Femur (tissue), 1 donor: ENCODE measurements around the gene KCNQ1.

Experiments used
- DNase-seq: peaks from one replicate; pipeline ENCODE4 v3.0.0-alpha.2; 2017

Gene KCNQ1

DNA sequence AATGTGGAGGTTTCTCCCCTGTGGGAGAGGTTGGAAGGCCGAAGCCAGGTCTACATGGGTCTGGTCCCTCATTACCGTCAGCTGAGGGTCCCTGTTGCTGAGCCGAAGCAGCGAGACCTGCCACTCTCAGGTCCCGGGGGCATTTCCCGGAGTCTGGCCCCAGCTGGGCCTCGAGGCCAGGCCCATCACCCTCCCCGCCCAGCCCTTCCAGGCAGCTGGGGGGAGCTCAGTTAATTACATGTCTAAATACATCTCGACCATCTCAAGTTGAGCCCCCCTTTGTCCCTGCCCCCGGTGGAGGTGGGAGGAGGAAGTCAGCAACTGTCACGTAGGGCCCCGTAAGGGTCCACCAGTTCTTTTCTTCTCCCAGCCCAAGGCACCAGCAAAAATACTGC, 437.2 kb downstream of the KCNQ1 start:
- no peak for DNase-seq

DNA sequence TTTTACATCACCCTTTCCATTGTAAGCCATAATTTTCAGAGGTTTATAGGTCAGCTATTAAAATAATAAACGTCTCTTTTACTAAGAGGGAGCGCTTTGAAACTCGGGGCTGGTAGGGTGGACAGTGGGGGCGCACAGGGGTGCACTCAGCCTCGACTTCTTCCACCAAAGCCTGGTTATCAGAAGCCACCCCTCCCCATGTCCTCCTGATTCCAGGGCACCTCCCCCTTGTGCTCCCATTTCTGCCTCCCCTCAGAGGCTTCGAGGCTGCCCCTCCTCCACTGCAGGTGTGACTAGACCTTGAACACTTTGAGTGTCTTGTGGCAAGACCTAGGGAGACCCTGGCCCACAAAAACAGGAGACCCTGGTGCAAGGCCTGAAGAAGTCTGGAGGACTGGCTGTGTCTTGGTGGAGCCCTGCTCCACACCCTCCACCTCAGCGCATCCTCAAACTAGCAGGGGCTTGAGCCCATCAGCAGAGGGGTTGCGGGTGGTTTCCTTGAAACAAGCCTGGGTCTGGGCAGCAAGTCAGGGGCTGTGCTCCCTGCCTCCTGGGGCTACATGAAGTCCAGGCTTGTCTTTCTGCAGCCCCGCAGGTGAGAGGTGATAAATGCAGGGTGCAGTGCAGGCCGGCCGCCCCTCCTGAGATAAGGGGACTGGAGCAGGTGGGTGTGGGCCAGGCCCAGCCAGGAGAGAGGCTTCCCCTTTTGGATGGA, 437.7 kb downstream of the KCNQ1 start:
- DNase-seq: no peak

DNA sequence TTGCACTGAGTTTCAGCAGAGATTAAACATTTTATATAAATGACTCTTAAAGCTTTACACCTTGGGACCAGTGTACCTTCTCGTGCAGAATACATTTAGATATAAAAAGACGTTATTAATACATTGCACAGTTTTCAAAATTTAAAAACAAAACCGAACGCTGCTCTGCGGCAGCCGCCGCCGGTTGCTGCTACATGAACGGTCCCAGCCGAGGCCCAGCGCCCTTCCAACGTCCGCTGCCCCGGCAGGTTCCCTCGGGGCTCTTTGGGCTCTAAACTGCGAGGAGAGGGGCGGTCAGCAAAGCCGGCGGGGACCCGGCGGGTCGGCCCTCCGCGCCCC, 438.8 kb downstream of the KCNQ1 start:
- no peak for DNase-seq

DNA sequence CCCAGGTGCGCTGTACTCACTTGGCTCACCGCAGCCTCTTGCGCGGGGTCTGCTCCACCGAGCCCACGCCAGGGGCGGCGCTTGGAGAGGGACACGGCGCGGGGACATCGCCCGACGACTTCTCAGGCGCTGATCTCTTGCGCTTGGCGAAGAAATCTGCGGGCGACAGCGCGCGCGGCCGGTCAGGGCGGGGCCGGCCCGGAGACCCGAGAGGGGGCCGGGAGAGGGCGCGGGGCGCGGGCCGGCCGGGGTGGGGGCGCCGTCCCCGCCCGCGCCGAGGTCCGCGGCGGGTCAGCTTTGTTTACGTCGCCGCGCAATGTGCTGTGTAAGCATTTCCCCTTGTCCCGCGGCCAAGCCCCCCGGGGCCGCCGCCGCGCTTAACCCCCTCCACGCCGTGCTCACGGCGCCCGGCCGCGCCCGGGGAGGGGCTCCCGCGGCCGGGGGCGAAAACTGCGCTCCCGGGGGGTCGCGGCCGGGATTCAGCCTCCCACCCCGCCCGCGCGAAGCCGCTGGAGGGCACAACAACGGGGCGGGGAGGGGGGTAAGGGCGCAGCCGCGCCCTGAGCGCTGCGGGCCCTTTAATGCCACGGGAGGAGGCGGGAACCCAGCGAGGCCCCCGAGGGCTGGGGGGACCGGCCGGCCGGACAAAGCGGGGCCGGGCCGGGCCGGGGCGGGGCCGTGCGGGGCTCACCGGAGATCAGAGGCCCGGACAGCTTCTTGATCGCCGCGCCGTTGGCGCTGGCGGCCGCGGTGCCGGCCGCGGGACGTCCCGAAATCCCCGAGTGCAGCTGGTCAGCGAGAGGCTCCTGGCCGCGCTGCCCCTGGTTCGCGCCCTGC, 439.4 kb downstream of the KCNQ1 start:
- peak; percentile 62 for DNase-seq

DNA sequence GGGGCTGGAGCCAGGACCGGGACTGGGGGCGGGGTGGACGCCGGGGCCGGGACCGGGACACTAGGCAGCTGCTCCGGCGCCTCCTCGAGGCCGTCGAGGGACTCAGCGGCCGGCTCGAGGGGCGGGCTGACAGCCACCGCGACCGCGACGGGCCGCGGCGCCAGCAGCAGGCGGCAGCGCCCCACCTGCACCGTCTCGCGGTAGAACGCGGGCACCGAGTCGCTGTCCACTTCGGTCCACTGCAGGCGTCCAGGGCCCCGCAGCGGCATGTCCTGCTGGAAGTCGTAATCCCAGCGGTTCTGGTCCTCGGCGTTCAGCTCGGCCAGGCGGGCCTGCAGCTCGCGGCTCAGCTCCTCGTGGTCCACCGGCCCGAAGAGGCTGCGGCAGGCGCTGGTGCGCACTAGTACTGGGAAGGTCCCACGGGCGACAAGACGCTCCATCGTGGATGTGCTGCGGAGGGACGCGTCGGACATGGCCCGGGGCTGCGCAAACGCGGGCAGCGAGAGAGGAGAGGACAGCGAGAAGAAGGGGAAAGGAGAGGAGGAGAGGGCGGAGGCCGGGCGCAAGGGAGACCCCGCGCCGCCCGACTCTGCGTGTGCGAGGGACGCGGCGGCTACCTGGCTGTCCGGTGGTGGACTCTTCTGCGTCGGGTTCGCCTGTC, 440.3 kb downstream of the KCNQ1 start:
- DNase-seq: peak; percentile 71

DNA sequence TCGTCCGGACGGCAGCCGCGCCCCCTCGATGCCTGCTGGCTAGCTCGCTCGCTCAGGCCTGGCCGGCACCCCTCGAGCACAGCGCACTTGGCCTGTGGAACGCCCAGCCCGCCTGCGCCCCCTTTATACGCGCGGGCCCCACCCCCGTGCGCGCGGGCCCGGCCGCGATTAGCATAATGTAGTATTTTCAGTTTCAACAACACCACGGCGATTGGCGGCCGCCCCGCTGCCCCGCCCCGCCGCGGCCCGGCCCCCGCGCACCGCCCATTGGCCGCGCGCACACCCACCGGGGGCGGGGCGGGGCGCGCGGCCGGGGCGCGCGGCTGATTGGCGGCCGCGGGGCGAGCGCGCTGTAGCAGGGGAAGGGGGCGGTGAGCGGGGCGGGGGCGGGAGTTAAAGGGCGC, 440.9 kb downstream of the KCNQ1 start, which contains the start of gene CDKN1C:
TSS of gene CDKN1C (minus strand) at position 98 of the 404 bp plus-strand sequence. CDS start 319 bp downstream, outside the sequence.
- DNase-seq: peak; percentile 96

DNA sequence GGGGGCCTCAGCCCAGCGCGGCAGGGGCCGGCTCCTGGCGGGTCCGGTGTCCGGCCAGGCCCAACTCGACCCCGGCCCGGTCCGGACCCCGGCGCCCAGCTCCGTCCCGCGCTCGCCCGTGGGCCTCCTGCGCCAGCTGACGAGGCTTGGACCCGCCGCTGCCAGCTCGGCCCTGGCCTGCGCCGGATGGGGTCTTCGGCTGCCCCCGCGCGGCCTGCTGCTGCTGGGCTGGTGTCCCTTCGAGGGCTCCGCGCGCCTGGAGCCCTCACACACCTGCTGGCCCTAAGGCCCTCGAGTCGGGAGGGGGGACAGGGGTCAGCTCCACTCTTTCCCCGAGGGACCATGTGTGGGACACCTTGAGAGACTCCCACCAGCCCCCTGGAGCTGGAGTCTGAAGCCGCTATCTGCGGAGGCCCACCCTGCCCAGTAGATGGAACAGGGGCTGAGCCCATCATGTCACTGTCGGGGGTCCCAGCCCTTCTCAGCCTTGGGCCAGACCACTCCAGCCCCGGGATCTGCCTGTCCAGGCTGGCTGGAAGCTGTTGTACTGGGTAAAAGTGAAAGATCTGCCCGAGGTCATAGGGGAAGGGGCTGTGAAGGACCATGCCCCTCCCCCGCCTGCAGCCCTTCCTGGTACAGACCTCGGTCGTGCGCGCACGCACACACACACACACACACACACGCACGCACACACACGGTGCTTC, 441.5 kb downstream of the KCNQ1 start:
- DNase-seq: peak; percentile 79

DNA sequence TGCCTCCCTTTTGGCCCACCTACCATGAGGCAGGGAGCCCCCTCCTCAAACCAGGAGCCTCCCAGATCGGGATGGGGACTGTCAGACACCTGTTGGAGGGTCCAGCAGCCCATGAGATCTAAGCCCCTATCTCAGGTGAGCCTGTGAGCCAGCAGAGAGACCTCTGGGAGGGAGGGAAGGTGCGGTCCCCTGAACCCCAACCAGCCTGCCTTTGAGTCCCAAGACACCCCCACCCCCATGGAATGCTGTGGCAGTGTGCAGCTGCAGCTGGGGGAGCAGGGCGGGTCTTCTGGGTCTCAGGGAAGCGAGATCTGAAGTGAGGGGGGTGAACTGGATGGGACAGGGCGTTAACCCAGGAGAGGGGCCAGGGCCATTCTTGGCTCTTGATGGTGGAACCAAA, 442.1 kb downstream of the KCNQ1 start:
- no peak for DNase-seq

DNA sequence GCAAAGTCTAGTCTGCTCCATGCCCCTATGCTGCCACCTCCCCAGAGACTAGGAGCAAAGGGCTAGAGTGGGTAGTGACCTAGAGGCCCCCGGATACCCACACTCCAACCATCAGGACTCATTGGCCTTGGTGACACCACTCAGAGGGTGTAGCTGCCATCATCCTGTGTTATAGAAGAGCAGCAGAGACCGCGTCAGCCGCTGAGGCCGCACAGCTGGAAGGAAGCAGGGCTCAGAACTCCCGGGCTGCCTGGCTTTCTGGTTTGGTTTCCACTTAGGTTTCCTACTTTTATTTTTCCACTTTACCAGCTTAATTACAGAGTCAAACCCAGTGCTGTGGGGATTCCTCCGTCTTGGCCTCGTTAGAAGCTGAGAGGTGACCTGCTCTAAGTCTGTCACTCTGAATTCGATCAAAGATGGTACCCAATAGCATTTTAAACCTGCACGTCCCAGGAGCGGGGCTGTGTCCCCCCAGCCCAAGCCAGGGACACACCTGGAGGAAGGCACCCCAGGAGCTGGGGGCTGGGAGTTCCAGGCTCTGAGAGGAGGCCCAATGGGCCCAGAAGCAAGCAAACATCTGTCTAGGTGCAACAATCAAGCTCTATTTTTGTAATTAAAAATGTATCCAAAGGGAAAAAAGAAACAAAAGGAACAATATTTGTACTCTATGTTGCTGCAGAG, 442.8 kb downstream of the KCNQ1 start:
- no peak for DNase-seq

DNA sequence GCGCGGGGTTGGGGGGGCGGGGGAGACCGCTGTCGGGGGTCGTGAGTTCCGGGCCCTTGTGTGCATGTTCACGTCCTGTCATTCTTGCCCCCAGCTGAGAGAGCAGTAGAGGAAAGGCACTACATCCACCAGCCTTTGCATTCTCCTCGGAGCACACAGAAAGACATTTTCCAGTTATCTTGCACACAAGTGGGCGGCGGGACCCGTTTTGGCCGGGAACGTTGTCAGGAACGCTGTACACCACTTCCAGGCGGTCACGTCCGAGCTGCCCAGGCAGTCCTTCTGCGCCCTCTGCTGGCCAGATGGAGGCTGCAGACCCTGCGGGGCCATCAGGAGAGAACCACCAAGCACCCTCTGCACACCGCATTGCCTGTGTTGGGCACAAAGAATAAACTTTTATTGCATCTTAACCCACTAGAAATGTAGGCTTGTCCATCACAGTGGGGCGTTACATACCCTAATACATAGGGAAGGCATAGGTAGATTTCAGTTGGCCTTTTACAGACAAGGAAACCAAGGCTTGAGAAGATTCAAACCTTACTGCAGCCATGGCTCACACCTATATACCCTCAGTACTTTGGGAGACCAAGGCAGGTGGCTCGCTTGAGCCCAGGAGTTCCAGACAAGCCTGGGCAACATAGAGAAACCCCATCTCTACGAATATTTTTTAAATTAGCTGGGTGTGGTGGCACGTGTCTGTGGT, 443.6 kb downstream of the KCNQ1 start:
- DNase-seq: peak; percentile 93

DNA sequence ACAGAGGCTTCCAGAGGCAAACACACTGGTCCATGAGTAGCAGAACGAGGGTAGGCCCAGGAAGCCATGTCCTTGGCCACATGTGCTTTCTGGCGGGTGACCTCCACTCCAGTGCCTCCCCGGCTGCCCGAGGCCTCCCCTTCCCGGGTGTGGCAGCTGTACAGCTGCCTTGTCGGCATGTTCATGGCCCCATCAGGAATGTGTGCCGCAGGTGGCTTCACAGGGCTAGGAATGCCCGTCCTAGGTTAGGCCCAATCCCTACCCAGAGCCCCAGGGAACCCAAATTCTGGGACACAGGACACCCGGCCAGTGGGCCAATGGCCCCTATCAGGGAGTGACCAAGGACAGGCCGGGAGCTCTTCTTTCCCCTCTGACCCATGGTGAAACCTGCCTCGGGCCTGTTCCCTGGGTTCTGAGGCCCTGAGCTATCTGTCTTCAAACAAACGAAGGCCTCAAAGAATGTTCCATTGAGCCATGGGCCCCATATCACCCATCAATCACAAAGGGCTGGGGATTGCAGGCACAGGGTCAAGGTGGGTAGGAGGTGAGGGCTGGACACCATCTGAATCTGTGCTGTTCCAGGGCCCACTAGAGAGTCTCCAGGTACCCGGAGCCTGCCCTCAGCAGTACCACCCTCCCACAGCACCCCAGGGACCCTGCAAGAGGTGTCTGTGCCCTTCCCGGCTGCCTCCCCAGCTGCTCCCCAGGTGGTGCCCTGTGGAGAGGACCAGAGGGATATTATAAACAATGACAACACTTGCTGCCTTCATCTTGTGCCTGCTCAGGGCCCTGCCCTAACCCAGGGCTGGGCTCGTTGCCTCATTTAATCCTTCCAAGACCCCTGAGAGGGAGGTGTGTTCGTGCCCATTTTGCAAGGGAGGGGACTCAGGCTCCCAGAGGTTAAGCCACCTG, 444.8 kb downstream of the KCNQ1 start:
- no peak for DNase-seq

DNA sequence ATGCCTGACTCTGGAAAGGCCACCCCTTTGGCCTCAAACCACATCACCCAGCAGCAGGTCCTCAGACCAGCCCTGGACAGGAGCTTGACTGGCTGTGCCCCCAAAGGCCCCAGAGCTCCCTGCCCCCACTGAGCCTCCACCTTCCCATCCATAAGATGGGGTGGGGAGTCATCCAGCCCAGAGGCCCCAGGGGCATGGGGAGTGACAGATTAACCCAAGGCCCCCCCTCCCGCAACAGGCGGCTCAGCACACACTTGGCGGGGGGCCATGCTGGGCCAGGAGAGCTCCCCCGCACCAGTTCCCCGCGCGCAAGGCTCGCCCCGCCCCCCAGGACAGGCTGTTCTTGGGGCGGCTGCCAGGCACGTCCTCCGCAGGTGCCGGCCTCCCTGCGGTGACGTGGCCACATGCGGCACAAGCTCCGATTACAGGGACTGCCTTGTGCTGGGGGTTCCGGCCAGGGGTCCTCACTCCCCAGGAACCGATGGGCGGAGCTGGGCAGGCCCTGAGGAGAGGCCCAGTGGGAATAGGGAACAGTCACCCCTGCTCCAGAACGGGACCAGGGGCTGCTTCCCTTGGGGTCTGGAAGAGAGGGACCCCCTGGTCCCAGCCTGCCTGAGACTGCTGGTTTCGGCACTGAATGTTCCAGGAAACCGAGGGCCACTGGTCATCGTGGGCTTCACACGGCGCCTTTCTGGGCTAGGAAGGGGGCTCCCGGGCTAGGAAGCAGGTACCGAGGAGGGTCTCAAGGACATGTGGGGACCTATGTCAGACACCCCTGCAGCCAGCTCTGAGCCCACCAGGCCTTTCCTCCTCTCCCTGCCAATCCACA, 445.9 kb downstream of the KCNQ1 start:
- DNase-seq: peak; percentile 84

DNA sequence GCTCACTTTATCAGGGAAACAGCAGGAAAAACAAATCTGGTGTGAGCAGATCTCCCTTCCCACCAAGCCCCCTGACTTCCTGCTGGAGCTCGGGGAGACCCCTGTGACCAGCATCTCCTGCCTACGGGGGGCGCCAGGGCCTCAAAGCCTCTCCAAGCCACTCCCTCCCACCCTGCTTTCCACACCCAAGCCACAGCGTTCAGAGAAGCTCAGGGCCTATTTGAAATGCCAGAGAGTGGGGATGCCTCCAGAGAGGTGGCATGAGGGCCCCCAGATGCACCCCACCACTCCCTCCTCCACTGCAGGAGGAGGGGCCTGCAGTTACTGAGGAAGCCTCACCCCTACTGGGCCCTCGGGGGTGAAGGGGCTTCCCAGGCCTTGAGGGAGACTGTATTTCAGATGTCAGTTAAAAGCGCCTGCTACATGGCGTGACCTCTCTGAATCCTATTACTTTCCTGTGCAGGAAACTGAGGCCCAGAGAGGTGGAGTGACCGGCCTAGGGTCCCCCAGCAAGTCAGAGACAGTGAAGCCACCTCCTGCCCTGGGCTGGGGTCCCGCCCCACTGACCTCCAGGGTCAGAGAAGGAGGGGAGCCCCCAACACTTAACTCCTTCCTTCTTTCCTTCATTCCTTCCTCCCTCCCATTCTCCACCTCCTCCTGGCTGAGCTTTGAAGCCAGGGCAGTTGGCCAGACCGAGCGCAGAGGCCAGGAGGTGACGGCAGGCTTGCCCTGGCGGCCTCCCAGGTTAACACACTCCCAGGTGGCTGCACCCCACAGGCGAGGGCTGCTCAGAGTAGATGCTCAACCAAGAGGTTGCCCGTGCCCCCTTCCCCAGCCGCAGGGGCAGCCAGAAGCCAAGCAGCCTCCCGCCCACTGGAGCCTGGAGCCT, 446.8 kb downstream of the KCNQ1 start:
- peak; percentile 83 for DNase-seq

DNA sequence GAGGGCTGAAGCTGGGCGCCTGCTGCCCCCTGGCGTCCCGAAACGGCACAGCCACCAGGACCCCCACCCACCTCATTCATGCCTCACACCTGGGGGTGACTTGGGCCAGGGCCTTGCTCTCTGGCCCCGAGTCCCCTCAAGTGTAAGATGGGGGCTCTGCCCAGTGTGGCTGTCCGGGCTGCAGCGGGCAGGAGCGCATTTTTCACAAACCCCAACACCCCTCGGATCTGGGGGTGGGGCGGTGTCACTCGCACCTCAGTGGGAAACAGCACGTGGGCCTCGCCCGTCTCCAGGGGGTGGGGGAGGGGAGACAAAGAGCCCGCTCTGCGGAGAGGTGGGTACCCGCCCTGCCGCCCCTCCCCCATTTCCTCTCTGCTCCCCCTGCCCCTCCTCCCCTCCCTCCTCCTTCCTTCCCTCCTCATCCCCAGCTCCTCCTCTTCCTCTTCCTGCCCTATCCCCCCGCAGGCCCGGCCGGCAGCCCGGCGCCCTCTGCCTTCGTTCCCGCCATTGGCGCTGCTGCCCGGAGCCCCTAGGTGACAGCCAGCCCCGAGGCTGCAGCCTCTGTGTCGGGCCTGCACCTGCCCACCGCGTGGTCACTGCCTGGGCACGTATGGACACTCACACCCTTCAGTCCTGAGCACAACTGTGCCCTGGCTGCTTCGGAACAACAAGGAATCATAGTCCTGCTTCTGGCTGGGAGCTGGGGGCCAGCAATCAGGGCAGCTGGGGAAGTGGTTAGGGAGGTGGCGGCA, 447.6 kb downstream of the KCNQ1 start:
- DNase-seq: peak; percentile 79

DNA sequence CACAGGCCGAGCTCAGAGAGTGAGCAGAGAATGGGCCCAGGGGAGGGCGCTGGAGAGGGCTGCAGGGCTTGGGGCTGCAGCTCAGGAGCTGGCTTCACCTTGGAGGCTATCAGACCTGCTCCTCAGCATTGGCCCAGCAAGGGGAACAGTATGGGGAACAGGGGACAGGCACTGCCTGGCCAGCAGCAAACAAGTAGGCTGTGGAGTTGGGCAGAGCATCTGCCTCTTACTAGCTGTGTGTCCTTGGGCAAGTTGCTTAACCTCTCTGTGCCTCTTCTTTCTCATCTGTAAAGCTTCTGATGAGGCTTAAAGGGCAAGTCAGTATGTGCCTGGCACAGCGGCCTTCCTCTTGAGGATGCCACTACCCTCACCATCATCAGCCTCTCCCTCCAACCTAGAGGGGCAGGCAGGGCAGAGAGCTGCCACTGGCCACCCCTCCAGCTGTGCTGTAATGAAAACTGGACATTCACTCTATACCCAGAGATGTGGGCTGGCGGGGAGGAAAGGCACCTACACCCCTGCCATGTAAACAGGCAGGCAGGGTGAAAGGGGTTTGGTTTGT, 448.2 kb downstream of the KCNQ1 start:
- no peak for DNase-seq

DNA sequence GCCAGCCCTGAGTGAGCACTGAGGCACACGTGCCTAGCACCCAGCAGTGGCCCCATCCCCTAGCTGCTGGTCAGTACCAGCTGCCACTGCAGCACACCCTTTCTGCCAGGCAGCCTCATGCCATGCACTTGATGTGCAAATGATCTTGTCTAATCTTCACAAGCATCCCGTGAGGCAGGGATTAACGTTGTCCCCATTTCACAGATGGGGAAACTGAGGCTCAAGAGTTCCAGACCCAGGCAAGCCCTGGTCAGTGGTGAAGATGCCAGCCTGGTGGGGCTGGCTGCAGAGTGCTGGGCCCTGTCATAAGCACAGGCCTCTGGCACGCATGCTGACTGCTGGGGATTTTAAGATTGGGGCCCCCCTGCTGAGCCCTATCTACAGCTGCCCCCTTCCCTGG, 449.1 kb downstream of the KCNQ1 start:
- DNase-seq: no peak

DNA sequence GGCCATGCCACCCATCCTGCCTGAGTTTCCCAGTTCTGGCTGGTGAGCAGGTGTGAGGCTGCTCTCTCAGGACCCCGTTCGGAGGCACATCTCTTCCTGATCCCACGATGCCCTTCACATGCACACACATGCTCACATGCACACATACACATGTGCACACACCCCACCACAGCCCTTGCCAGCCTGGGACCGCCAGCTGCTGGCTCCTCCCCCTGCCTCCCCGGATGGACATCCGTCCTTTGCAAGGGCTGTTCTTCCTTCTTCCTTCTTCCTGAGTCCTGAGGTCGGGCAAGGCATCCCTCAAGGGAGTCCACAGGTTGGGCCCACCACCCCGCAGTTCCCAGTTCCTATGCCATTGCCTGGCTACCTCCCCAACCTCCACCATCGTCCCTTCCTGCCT, 451.2 kb downstream of the KCNQ1 start:
- no peak for DNase-seq

DNA sequence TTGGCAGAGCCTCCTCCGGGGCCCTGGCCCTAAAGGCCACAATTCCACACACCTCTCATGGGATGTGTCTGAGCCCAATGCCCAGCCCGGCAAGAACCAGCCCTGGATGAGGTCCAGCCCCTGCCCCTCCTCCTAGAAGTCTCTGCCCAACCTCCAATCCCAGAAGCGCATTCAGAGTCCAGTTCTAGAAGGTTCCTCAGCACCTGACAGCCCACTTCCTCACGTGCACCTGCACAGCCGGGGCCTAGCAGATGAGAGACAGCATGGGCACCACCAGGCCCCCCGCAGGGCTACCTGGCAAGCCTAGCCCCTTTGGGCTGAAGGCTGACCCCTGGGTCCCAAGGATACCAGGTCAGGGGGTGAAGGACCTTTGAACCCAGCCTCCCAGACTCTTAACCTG, 452.2 kb downstream of the KCNQ1 start:
- DNase-seq: no peak
